Spleen (tissue), 7 donors: ENCODE data around the gene SSBP2.

Experiments
- CTCF ChIP-seq, 11 experiments: fragments of 200-600 bp in 7 of 11; fragments of 450-650 bp in 4 of 11; sonication (generic) in 4 of 11; IDR thresholded peaks in 8 of 11; conservative IDR thresholded peaks in 3 of 11; 1 replicate in 7 of 11; 2 replicates in 4 of 11; pipeline versions ENCODE4 v1.4.0 to v1.8.0; 2016 to 2021; ENCODE audit warnings: antibody characterized with exemption in 11 of 11, inconsistent platforms in 4 of 11, mild to moderate bottlenecking in 1 of 11
- POLR2A ChIP-seq, 3 donors: fragments of 450-650 bp; IDR thresholded peaks; one replicate each; pipeline ENCODE4 v1.5.1; 2017; ENCODE audit warnings: antibody characterized with exemption in 3 of 3, mild to moderate bottlenecking in 1 of 3
- donor health status: DM: no; HTN: no; CAD: no; lungs with moderate emphysema.
- donor health status: DM: no; HTN: no; CAD: no.
- donor health status: DM: no; HTN: no; CAD: no.

- TF ChIP-seq CTCF (IDR thresholded peaks at IDR 0.05 in 8 of 11, conservative IDR thresholded peaks at IDR 0.05 in 3 of 11) (no peak), POLR2A (IDR thresholded peaks at IDR 0.05) (no peak)
Measured at GRCh38 chr5:81408496-81408895, 342.4 kb downstream of the SSBP2 start.
